Liver (tissue), 9 donors: ENCODE data around the gene SERPINA10. TPM values are rescaled to one million over a fixed set of nuclear protein-coding genes. Genes with fewer than 3 reads are reported as not detected.
"Not testable (repeated sequence)": the region's sequence is repeated elsewhere in the genome, so short reads cannot be mapped to it uniquely, and the experiment has no call there.

Experiments used
- DNase-seq: peaks from one replicate; pipeline ENCODE4 v3.0.0-alpha.2; 2017; ENCODE audit warnings: low spot score
- H3K27ac ChIP-seq, 2 donors: one replicate each; pipeline ENCODE4 v1.7.0; 2013; ENCODE audit warnings: inconsistent platforms in 2 of 2, low read length in 2 of 2, control low read depth in 1 of 2, low read depth in 1 of 2, mild to moderate bottlenecking in 1 of 2
- H3K27me3 ChIP-seq, 4 donors: one replicate each; pipeline versions ENCODE4 v1.6.1 to v1.7.0; 2013; ENCODE audit warnings: low read length in 3 of 4, inconsistent platforms in 1 of 4, mild to moderate bottlenecking in 1 of 4, moderate library complexity in 1 of 4; ENCODE audit not compliant: control insufficient read depth in 4 of 4, insufficient read depth in 4 of 4
- H3K36me3 ChIP-seq, 4 donors: one replicate each; pipeline versions ENCODE4 v1.6.1 to v1.7.0; 2013; ENCODE audit warnings: low read length in 3 of 4, mild to moderate bottlenecking in 3 of 4, low read depth in 1 of 4, moderate library complexity in 1 of 4; ENCODE audit not compliant: control insufficient read depth in 4 of 4, insufficient read depth in 3 of 4
- H3K4me1 ChIP-seq, 4 donors: one replicate each; pipeline versions ENCODE4 v1.6.1 to v1.7.0; 2013; ENCODE audit warnings: low read length in 3 of 4, mild to moderate bottlenecking in 3 of 4, moderate library complexity in 1 of 4; ENCODE audit not compliant: control insufficient read depth in 4 of 4, insufficient read depth in 4 of 4
- H3K4me3 ChIP-seq, 3 donors: one replicate each; pipeline versions ENCODE4 v1.6.1 to v1.7.0; 2013; ENCODE audit warnings: low read length in 3 of 3, control low read depth in 1 of 3, low read depth in 1 of 3, mild to moderate bottlenecking in 1 of 3
- H3K9ac ChIP-seq, 2 donors: one replicate each; pipeline ENCODE4 v1.7.0; 2013; ENCODE audit warnings: low read length in 2 of 2, mild to moderate bottlenecking in 2 of 2, moderate library complexity in 2 of 2, control low read depth in 1 of 2, low read depth in 1 of 2
- H3K9me3 ChIP-seq, 4 donors: one replicate each; pipeline versions ENCODE4 v1.6.1 to v1.7.0; 2013; ENCODE audit warnings: low read length in 3 of 4; ENCODE audit not compliant: control insufficient read depth in 4 of 4
- ATF3 ChIP-seq: IDR thresholded peaks from 2 replicates; pipeline ENCODE4 v1.6.1; 2016; ENCODE audit warnings: antibody characterized with exemption
- CTCF ChIP-seq: fragments of 150-350 bp; IDR thresholded peaks from 2 replicates; pipeline ENCODE4 v1.5.1; 2017; ENCODE audit warnings: improper control_type of control experiment, low read depth, low read length; ENCODE audit not compliant: missing input control
- EGR1 ChIP-seq, 2 donors: IDR thresholded peaks; 2 replicates each; pipeline ENCODE4 v1.6.1; 2016 to 2018; ENCODE audit warnings: antibody characterized with exemption in 2 of 2, low read depth in 2 of 2
- FOXA1 ChIP-seq: IDR thresholded peaks from 2 replicates; pipeline ENCODE4 v1.6.1; 2016; ENCODE audit warnings: antibody characterized with exemption
- FOXA2 ChIP-seq: IDR thresholded peaks from 2 replicates; pipeline ENCODE4 v1.6.1; 2016; ENCODE audit warnings: antibody characterized with exemption
- GABPA ChIP-seq, 2 donors: IDR thresholded peaks in 1 of 2; conservative IDR thresholded peaks in 1 of 2; 2 replicates each; pipeline ENCODE4 v1.6.1; 2016; ENCODE audit warnings: antibody characterized with exemption in 2 of 2, mild to moderate bottlenecking in 1 of 2, moderate library complexity in 1 of 2
- HNF4A ChIP-seq, 2 donors: conservative IDR thresholded peaks; 2 replicates each; pipeline ENCODE4 v1.6.1; 2016; ENCODE audit warnings: antibody characterized with exemption in 2 of 2, mild to moderate bottlenecking in 2 of 2
- HNF4G ChIP-seq: IDR thresholded peaks from 2 replicates; pipeline ENCODE4 v1.6.1; 2016; ENCODE audit warnings: antibody characterized with exemption
- JUND ChIP-seq, 2 donors: IDR thresholded peaks; 2 replicates each; pipeline ENCODE4 v1.6.1; 2016; ENCODE audit warnings: antibody characterized with exemption in 2 of 2
- MAX ChIP-seq: IDR thresholded peaks from 2 replicates; pipeline ENCODE4 v1.6.1; 2016; ENCODE audit warnings: antibody characterized with exemption
- NR2F2 ChIP-seq: IDR thresholded peaks from 2 replicates; pipeline ENCODE4 v1.6.1; 2016; ENCODE audit warnings: antibody characterized with exemption
- RAD21 ChIP-seq, 2 donors: IDR thresholded peaks; 2 replicates each; pipeline ENCODE4 v1.6.1; 2016; ENCODE audit warnings: antibody characterized with exemption in 2 of 2, mild to moderate bottlenecking in 2 of 2
- REST ChIP-seq: IDR thresholded peaks from 2 replicates; pipeline ENCODE4 v1.6.1; 2016; ENCODE audit warnings: antibody characterized with exemption, mild to moderate bottlenecking
- RXRA ChIP-seq, 2 donors: IDR thresholded peaks; 2 replicates each; pipeline ENCODE4 v1.6.1; 2017 to 2018; ENCODE audit warnings: antibody characterized with exemption in 2 of 2, mild to moderate bottlenecking in 1 of 2
- SP1 ChIP-seq: IDR thresholded peaks from 2 replicates; pipeline ENCODE4 v1.6.1; 2018; ENCODE audit warnings: antibody characterized with exemption, mild to moderate bottlenecking
- TAF1 ChIP-seq: conservative IDR thresholded peaks from 2 replicates; pipeline ENCODE4 v1.6.1; 2016; ENCODE audit warnings: antibody characterized with exemption, mild to moderate bottlenecking
- YY1 ChIP-seq: IDR thresholded peaks from 2 replicates; pipeline ENCODE4 v1.6.1; 2016; ENCODE audit warnings: antibody characterized with exemption, mild to moderate bottlenecking
- ZBTB33 ChIP-seq: IDR thresholded peaks from 2 replicates; pipeline ENCODE4 v1.6.1; 2016; ENCODE audit warnings: antibody characterized with exemption
- WGBS: extraction: QIAGEN DNeasy Blood & Tissue Kit; methylation state at CpG from one replicate; pipeline ENCODE4 v1.1.7; 2013; 5-methylcytosine and 5-hydroxymethylcytosine counted together
- polyA plus RNA-seq, 2 donors: library from polyadenylated mRNA; stranded (reverse) in 1 of 2; unstranded in 1 of 2; fragments of 200-250 nt in 1 of 2; fragments of >200 nt in 1 of 2; fragmentation: Nextera tagmentation in 1 of 2; extraction: Ambion mirVana in 1 of 2; gene quantifications; one replicate each; pipeline versions ENCODE4 v1.2.1 to v1.2.3, GENCODE V29; 2013 to 2015
- total RNA-seq, 2 donors: library from RNA; depleted of rRNA; stranded (reverse); fragments of >200 nt; gene quantifications; one replicate each; pipeline ENCODE4 v1.2.3, GENCODE V29; 2014
- donor health status: healthy.
- donor health status: healthy.
- donor health status: healthy.
- donor health status: healthy.
- donor health status: healthy.

SERPINA10 gene
- total and polyA plus RNA-seq, 4 donors: 105 to 363 (median 194) TPM

GRCh38 chr14:94269156-94269555 lies 23.9 kb downstream of the SERPINA10 start (continued):
- TF ChIP-seq ZBTB33: no peak
- no peak for TF ChIP-seq ATF3
- no peak for TF ChIP-seq HNF4G
- no peak for TF ChIP-seq FOXA2

GRCh38 chr14:94268582-94268981 lies 24.5 kb downstream of the SERPINA10 start:
- 83% methylated on average over 7 of the region's 7 CpGs for WGBS
- not testable (repeated sequence) for H3K9me3 ChIP-seq

GRCh38 chr14:94267352-94267751 lies 25.7 kb downstream of the SERPINA10 start:
- Histone ChIP-seq H3K4me3 (no peak overlapping the region), H3K36me3 (no peaks in the 10 kb centered on the region), H3K9ac (no peak overlapping the region), H3K27me3 (no peaks in the 10 kb centered on the region), H3K4me1 (no peaks in the 10 kb centered on the region), H3K27ac (no peak overlapping the region), H3K9me3 (no peaks in the 10 kb centered on the region)
- 96% methylated on average over 1 of the region's 1 CpG for WGBS
- no peak for TF ChIP-seq SP1
- no peak for TF ChIP-seq NR2F2
- TF ChIP-seq RXRA (IDR thresholded peaks at IDR 0.05): no peak
- no peak for TF ChIP-seq FOXA2
- TF ChIP-seq YY1: no peak
- no peak for TF ChIP-seq CTCF
- TF ChIP-seq ATF3: no peak
- TF ChIP-seq GABPA (IDR thresholded peaks at IDR 0.05 in 1 of 2, conservative IDR thresholded peaks at IDR 0.05 in 1 of 2): no peak
- TF ChIP-seq FOXA1: no peak
- no peak for TF ChIP-seq TAF1
- no peak for TF ChIP-seq JUND (IDR thresholded peaks at IDR 0.05)
- no peak for TF ChIP-seq REST
- no peak for TF ChIP-seq RAD21 (IDR thresholded peaks at IDR 0.05)
- TF ChIP-seq MAX: no peak
- TF ChIP-seq ZBTB33: no peak
- no peak for TF ChIP-seq HNF4G
- TF ChIP-seq HNF4A (conservative IDR thresholded peaks at IDR 0.05): no peak
- TF ChIP-seq EGR1 (IDR thresholded peaks at IDR 0.05; ENCODE audit: low read depth in 2 of 2): no peak
- no peak for DNase-seq

More at GRCh38 chr14:94268582-94268981, 24.5 kb downstream of the SERPINA10 start:
- not testable (repeated sequence) for DNase-seq, H3K27me3 ChIP-seq, H3K27ac ChIP-seq, H3K36me3 ChIP-seq, H3K4me3 ChIP-seq, H3K4me1 ChIP-seq, H3K9ac ChIP-seq

- WGBS: 72% methylated on average over 3 of the region's 3 CpGs
- DNase-seq, H3K27ac ChIP-seq, H3K9ac ChIP-seq, H3K36me3 ChIP-seq, H3K4me3 ChIP-seq, H3K9me3 ChIP-seq, H3K27me3 ChIP-seq, H3K4me1 ChIP-seq: not testable (repeated sequence)
These were observed 28.9 kb downstream of the SERPINA10 start for GRCh38 chr14:94264195-94264594.
